Sigmoid colon (tissue), 4 donors: ENCODE measurements around the gene CACNA1A.

Experiments used
- CTCF ChIP-seq, 4 experiments: fragments of 450-650 bp in 3 of 4; fragments of 200-600 bp in 1 of 4; IDR thresholded peaks; one replicate each; pipeline ENCODE4 v1.5.1; 2016 to 2019; ENCODE audit warnings: antibody characterized with exemption in 4 of 4, mild to moderate bottlenecking in 3 of 4, moderate library complexity in 2 of 4
- EP300 ChIP-seq, 4 donors: sonication (generic); formaldehyde crosslinking; IDR thresholded peaks; one replicate each; pipeline ENCODE4 v1.6.1; 2017; ENCODE audit warnings: antibody characterized with exemption in 4 of 4
- POLR2A ChIP-seq, 2 donors: fragments of 450-650 bp; IDR thresholded peaks; one replicate each; pipeline ENCODE4 v1.6.1; 2016; ENCODE audit warnings: antibody characterized with exemption in 2 of 2, mild to moderate bottlenecking in 2 of 2, moderate library complexity in 2 of 2
- POLR2AphosphoS5 ChIP-seq, 4 donors: sonication (generic); formaldehyde crosslinking; IDR thresholded peaks; one replicate each; pipeline ENCODE4 v1.6.1; 2017; ENCODE audit warnings: antibody characterized with exemption in 4 of 4

- TF ChIP-seq EP300 (IDR thresholded peaks at IDR 0.05) = no peak
- no peak for TF ChIP-seq CTCF (IDR thresholded peaks at IDR 0.05)
- TF ChIP-seq POLR2A (IDR thresholded peaks at IDR 0.05) = no peak
- no peak for TF ChIP-seq POLR2AphosphoS5 (IDR thresholded peaks at IDR 0.05)
Observed at GRCh38 chr19:13283871-13284270, 222.4 kb downstream of the CACNA1A start.
